ENCODE data around the gene MAP2K6. TPM values are rescaled to one million over a fixed set of nuclear protein-coding genes. Genes with fewer than 3 reads are reported as not detected.

The MAP2K6 gene
- total RNA-seq, 1 experiment from 2014 or later, result 1.2 TPM

GRCh38 chr17:69489313-69489712 is 74.8 kb downstream of the MAP2K6 start:
- DNase-seq (ENCODE audit: low read depth), result no peak

GRCh38 chr17:69492410-69493071 is 78.0 kb downstream of the MAP2K6 start:
- DNase-seq (ENCODE audit: low read depth), result peak; percentile 22

GRCh38 chr17:69495787-69496186 is 81.3 kb downstream of the MAP2K6 start:
- DNase-seq (ENCODE audit: low read depth), result no peak

GRCh38 chr17:69497161-69497560 is 82.7 kb downstream of the MAP2K6 start:
- no peak for DNase-seq (ENCODE audit: low read depth)

GRCh38 chr17:69499318-69499717 is 84.8 kb downstream of the MAP2K6 start:
- DNase-seq (ENCODE audit: low read depth), result no peak

GRCh38 chr17:69500911-69501429 is 86.5 kb downstream of the MAP2K6 start:
- no peak for DNase-seq (ENCODE audit: low read depth)

- peak; percentile 2 for DNase-seq (ENCODE audit: low read depth)
Measured at GRCh38 chr17:69501591-69502468, 87.3 kb downstream of the MAP2K6 start.

- DNase-seq (ENCODE audit: low read depth), result no peak
Measured at GRCh38 chr17:69503711-69504110, 89.2 kb downstream of the MAP2K6 start.

- no peak for DNase-seq (ENCODE audit: low read depth)
Measured at GRCh38 chr17:69505740-69506139, 91.2 kb downstream of the MAP2K6 start.

GRCh38 chr17:69506489-69506888 is 92.0 kb downstream of the MAP2K6 start:
- DNase-seq (ENCODE audit: low read depth), result peak; percentile 3

GRCh38 chr17:69508814-69509213 is 94.3 kb downstream of the MAP2K6 start:
- DNase-seq (ENCODE audit: low read depth), result no peak

- DNase-seq (ENCODE audit: low read depth), result no peak
Measured at GRCh38 chr17:69511250-69511649, 96.8 kb downstream of the MAP2K6 start.

GRCh38 chr17:69512946-69513345 is 98.4 kb downstream of the MAP2K6 start:
- no peak for DNase-seq (ENCODE audit: low read depth)

- no peak for DNase-seq (ENCODE audit: low read depth)
Measured at GRCh38 chr17:69516225-69516624, 101.7 kb downstream of the MAP2K6 start.

GRCh38 chr17:69516911-69517310 is 102.4 kb downstream of the MAP2K6 start:
- no peak for DNase-seq (ENCODE audit: low read depth)

GRCh38 chr17:69518951-69519350 is 104.5 kb downstream of the MAP2K6 start:
- DNase-seq (ENCODE audit: low read depth), result no peak

GRCh38 chr17:69523244-69523861 is 108.9 kb downstream of the MAP2K6 start:
- DNase-seq (ENCODE audit: low read depth), result peak; percentile 47

- peak; percentile 2 for DNase-seq (ENCODE audit: low read depth)
Measured at GRCh38 chr17:69524854-69525253, 110.4 kb downstream of the MAP2K6 start.

- DNase-seq (ENCODE audit: low read depth), result peak; percentile 62
Measured at GRCh38 chr17:69525920-69526841, 111.7 kb downstream of the MAP2K6 start.

GRCh38 chr17:69528035-69528434 is 113.5 kb downstream of the MAP2K6 start:
- peak; percentile 5 for DNase-seq (ENCODE audit: low read depth)

Measured in M059J (cell line).